Stimulated activated CD4-positive, alpha-beta T cell treated with anti-CD3 and anti-CD28 coated beads, Interleukin-12 subunit alpha, Interleukin-12 subunit beta, amount 100 ng/mL, for 4 hours (primary cell): ENCODE results near the gene MTMR6.

Source experiments
- DNase-seq: peaks from one replicate; pipeline ENCODE4 v3.0.0-alpha.2; 2020

Gene MTMR6

GRCh38 chr13:25268561-25268960 is 18.7 kb downstream of the MTMR6 start:
- DNase-seq, result no peak

GRCh38 chr13:25267715-25268114 is 19.6 kb downstream of the MTMR6 start:
- DNase-seq, result no peak

- no peak for DNase-seq
These were observed 20.6 kb downstream of the MTMR6 start for GRCh38 chr13:25266706-25267105.

GRCh38 chr13:25262261-25262660 is 25.0 kb downstream of the MTMR6 start:
- DNase-seq, result no peak

GRCh38 chr13:25253702-25254101 is 33.6 kb downstream of the MTMR6 start:
- no peak for DNase-seq

- no peak for DNase-seq
These were observed 34.5 kb downstream of the MTMR6 start for GRCh38 chr13:25252752-25253151.

- DNase-seq, result no peak
These were observed 35.1 kb downstream of the MTMR6 start for GRCh38 chr13:25252225-25252624.

GRCh38 chr13:25249001-25249543 is 38.2 kb downstream of the MTMR6 start:
- no peak for DNase-seq

- DNase-seq, result no peak
These were observed 39.2 kb downstream of the MTMR6 start for GRCh38 chr13:25248071-25248470.

- DNase-seq, result no peak
These were observed 39.9 kb downstream of the MTMR6 start for GRCh38 chr13:25247360-25247759.

- DNase-seq, result no peak
These were observed 43.2 kb downstream of the MTMR6 start for GRCh38 chr13:25244123-25244522.

GRCh38 chr13:25242956-25243355 is 44.3 kb downstream of the MTMR6 start:
- no peak for DNase-seq

GRCh38 chr13:25241007-25241406 is 46.3 kb downstream of the MTMR6 start:
- no peak for DNase-seq

- DNase-seq, result no peak
These were observed 50.2 kb downstream of the MTMR6 start for GRCh38 chr13:25237083-25237482.

- DNase-seq, result no peak
These were observed 53.4 kb downstream of the MTMR6 start for GRCh38 chr13:25233861-25234260.

GRCh38 chr13:25232937-25233515 is 54.3 kb downstream of the MTMR6 start:
- DNase-seq, result no peak

GRCh38 chr13:25231517-25231916 is 55.8 kb downstream of the MTMR6 start:
- DNase-seq, result no peak

- no peak for DNase-seq
These were observed 59.6 kb downstream of the MTMR6 start for GRCh38 chr13:25227690-25228089.

- no peak for DNase-seq
These were observed 61.3 kb downstream of the MTMR6 start for GRCh38 chr13:25225970-25226369.

- DNase-seq, result no peak
These were observed 63.1 kb downstream of the MTMR6 start for GRCh38 chr13:25224151-25224550.

- DNase-seq, result no peak
These were observed 64.5 kb downstream of the MTMR6 start for GRCh38 chr13:25222740-25223139.

- DNase-seq, result no peak
These were observed 69.3 kb downstream of the MTMR6 start for GRCh38 chr13:25218019-25218418.

- DNase-seq, result no peak
These were observed 70.0 kb downstream of the MTMR6 start for GRCh38 chr13:25217023-25217885.

- DNase-seq, result no peak
These were observed 72.1 kb downstream of the MTMR6 start for GRCh38 chr13:25215253-25215575.
